Upper lobe of left lung (tissue), 6 donors: ENCODE measurements around the gene DENND1A. TPM values are rescaled to one million over a fixed set of nuclear protein-coding genes. Genes with fewer than 3 reads are reported as not detected.

Source experiments
- ATAC-seq, 2 donors: fragments of 200-7000 bp; cut with Tn5 transposase; one replicate each; pipeline ENCODE4 v1.9.1; 2022; ENCODE audit warnings: mild to moderate bottlenecking in 2 of 2, moderate library complexity in 2 of 2; ENCODE audit not compliant: low FRiP score in 2 of 2
- DNase-seq, 2 donors: peaks; one replicate each; pipeline ENCODE4 v3.0.0-alpha.2; 2019 to 2020
- H3K27ac ChIP-seq, 4 donors: fragments of 200-600 bp; sonication (generic); one replicate each; pipeline ENCODE4 v1.5.1; 2016 to 2019
- H3K27me3 ChIP-seq, 4 donors: fragments of 200-600 bp; sonication (generic); one replicate each; pipeline ENCODE4 v1.5.1; 2017 to 2019
- H3K36me3 ChIP-seq, 4 donors: fragments of 200-600 bp; sonication (generic); one replicate each; pipeline ENCODE4 v1.5.1; 2016 to 2019
- H3K4me1 ChIP-seq, 4 donors: fragments of 200-600 bp; sonication (generic); one replicate each; pipeline ENCODE4 v1.5.1; 2018 to 2019
- H3K4me3 ChIP-seq, 4 donors: fragments of 200-600 bp; sonication (generic); one replicate each; pipeline ENCODE4 v1.5.1; 2017 to 2019; ENCODE audit warnings: mild to moderate bottlenecking in 2 of 4, moderate library complexity in 1 of 4
- H3K9me3 ChIP-seq, 4 donors: fragments of 200-600 bp; sonication (generic); one replicate each; pipeline ENCODE4 v1.5.1; 2018 to 2019
- EP300 ChIP-seq, 4 donors: sonication (generic); formaldehyde crosslinking; IDR thresholded peaks; one replicate each; pipeline ENCODE4 v1.5.1; 2017; ENCODE audit warnings: antibody characterized with exemption in 4 of 4, control low read depth in 2 of 4
- POLR2A ChIP-seq, 4 donors: fragments of 450-650 bp; IDR thresholded peaks; one replicate each; pipeline ENCODE4 v1.5.1; 2016 to 2017; ENCODE audit warnings: antibody characterized with exemption in 4 of 4, mild to moderate bottlenecking in 2 of 4
- POLR2AphosphoS5 ChIP-seq, 2 donors: sonication (generic); formaldehyde crosslinking; IDR thresholded peaks; one replicate each; pipeline ENCODE4 v1.5.1; 2017; ENCODE audit warnings: antibody characterized with exemption in 2 of 2
- WGBS, 2 donors: methylation state at CpG; one replicate each; pipeline ENCODE4 v1.1.5; 2017 to 2018; 5-methylcytosine and 5-hydroxymethylcytosine counted together
- total RNA-seq, 6 donors: library from RNA; depleted of rRNA in 4 of 6; stranded (reverse); fragments of >200 nt in 4 of 6; gene quantifications; one replicate each; pipeline versions ENCODE4 v1.1.0 to v1.2.1, GENCODE V29; 2016 to 2021
- TF ChIP-seq, protein P1 (sequence below), 6 experiments: fragments of 450-650 bp in 4 of 6; fragments of 200-600 bp in 2 of 6; sonication (generic) in 2 of 6; IDR thresholded peaks; one replicate each; pipeline ENCODE4 v1.5.1; 2016 to 2019; ENCODE audit warnings: antibody characterized with exemption in 6 of 6
- donor health status: DM: no; HTN: no; CAD: no; lungs with moderate emphysema.
- donor health status: DM: no; HTN: yes; CAD: no; lungs with severe emphysema.

Gene DENND1A
- total RNA-seq, 6 donors from 2014 or later, result 9.8 to 46.1 (median 16.0) TPM

DNA sequence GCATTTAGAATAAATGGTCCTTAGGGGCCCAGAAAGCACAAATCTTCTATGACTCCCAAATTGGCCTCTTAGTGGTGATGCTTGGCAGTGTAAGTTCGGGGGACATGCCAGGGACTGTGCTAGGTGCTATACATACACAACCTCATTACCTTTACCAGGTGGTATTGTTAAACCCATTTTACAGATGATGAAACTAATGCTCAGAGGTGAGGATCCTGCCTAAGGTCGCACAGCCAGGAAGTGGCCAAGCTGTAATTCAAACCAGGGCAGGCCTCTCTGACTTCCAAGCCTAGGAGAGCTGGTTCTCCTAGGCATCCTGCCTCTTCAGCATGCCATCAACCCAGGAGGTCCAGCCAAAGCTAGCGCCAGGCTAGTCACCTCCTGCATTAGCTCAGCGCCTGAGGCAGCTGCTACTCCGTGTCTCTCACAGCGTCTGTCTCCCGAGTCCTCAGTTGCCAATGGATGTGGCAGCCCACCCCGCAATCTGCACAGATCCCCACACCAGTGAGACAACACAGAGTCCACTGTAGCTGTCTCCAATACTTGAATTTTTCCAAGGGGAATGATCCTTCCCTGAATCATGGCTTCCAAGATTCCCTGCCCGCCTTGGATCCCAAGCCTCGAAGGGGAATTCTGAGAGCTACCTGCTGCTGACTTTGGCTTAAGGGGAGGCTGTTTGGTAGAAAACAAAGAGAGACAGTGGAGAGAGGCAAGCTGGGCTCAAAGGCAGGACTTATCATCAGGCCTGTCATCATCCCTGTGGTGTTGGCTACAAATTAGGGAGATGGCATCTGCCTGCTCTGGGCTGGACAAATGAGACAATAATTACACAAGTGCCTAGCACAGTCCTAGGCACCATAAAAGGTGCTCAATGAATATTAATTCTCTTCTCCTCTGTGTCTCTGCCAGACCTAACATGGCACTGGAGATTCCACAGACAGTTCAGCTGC, 521.3 kb downstream of the DENND1A start:
- 92 to 98% methylated on average over 8 to 10 of the region's 10 CpGs for WGBS, 2 donors
- DNase-seq, result no peak
- Histone ChIP-seq H3K27ac (no peak overlapping the region), H3K4me1 (no peaks in the 10 kb centered on the region), H3K4me3 (no peak overlapping the region), H3K9me3 (no peaks in the 10 kb centered on the region), H3K27me3 (no peaks in the 10 kb centered on the region), H3K36me3 (no peaks in the 10 kb centered on the region)
- TF ChIP-seq, protein P1, sequence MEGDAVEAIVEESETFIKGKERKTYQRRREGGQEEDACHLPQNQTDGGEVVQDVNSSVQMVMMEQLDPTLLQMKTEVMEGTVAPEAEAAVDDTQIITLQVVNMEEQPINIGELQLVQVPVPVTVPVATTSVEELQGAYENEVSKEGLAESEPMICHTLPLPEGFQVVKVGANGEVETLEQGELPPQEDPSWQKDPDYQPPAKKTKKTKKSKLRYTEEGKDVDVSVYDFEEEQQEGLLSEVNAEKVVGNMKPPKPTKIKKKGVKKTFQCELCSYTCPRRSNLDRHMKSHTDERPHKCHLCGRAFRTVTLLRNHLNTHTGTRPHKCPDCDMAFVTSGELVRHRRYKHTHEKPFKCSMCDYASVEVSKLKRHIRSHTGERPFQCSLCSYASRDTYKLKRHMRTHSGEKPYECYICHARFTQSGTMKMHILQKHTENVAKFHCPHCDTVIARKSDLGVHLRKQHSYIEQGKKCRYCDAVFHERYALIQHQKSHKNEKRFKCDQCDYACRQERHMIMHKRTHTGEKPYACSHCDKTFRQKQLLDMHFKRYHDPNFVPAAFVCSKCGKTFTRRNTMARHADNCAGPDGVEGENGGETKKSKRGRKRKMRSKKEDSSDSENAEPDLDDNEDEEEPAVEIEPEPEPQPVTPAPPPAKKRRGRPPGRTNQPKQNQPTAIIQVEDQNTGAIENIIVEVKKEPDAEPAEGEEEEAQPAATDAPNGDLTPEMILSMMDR (IDR thresholded peaks at IDR 0.05), result no peak
- TF ChIP-seq POLR2AphosphoS5 (IDR thresholded peaks at IDR 0.05) (no peak), EP300 (IDR thresholded peaks at IDR 0.05) (no peak), POLR2A (IDR thresholded peaks at IDR 0.05) (no peak)
- ATAC-seq, result no peak

DNA sequence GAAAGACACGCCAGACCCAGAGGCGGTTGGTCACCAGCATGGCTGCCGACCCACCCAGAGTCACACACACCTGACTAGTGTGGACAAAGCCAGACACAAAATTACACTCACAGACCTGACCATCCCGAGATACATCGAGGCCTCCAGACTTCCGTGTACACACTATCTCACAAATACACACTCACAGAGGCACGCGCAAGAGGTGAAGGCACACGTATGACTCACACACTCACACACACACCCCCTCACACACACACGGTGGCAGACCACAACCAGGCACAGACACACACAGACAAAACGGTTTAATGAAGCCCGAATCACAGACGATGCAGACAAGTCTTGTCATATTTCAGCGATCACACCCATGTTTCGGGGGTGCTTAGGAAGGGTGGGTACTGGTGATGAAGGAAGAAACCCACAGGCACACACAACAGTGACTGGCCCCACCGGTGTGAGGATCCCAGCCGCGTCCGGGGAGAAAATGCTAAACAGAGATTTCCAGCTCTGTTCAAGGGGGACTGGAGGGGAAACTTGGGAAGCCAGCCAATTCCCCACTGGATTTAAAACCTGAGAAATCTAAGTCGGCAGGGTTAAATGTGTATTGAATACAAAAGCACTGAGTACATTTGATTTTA, 522.6 kb downstream of the DENND1A start:
- Histone ChIP-seq H3K27me3 (no peaks in the 10 kb centered on the region), H3K4me1 (no peaks in the 10 kb centered on the region), H3K27ac (no peak overlapping the region), H3K36me3 (no peaks in the 10 kb centered on the region), H3K4me3 (no peak overlapping the region), H3K9me3 (no peaks in the 10 kb centered on the region)
- 77 to 83% methylated on average over 19 to 20 of the region's 20 CpGs for WGBS, 2 donors
- no peak for DNase-seq
- no peak for ATAC-seq
- TF ChIP-seq, protein P1 (IDR thresholded peaks at IDR 0.05), result no peak
- TF ChIP-seq POLR2A (IDR thresholded peaks at IDR 0.05) (no peak), POLR2AphosphoS5 (IDR thresholded peaks at IDR 0.05) (no peak), EP300 (IDR thresholded peaks at IDR 0.05) (no peak)

DNA sequence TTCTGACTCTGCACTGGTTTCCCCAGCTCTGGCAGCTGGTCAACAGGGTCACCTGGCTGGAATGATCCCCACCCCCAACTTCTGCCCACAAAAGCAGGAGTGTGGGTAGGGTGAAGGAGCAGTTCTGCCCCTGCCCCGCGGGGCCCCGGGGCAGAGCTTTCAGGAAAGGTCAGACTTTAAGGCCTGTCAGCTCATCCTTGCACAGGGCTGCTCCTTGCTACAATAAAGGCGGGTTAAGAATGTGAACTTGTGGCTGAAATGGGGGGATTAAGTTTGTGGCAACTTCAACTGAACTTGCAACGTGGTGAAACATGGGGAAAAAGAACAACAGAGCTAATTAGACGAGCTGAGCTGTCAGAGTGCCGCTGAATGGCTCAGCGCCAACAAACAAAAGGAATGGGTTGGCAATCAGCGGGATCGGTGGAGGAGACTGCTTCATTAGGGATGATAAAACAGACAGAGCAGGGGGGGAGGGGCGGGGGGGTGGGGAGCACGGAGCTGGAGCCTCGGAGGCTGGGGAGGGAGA, 523.2 kb downstream of the DENND1A start:
- DNase-seq (no peak), ATAC-seq (no peak)
- Histone ChIP-seq H3K36me3 (no peaks in the 10 kb centered on the region), H3K27me3 (no peaks in the 10 kb centered on the region), H3K27ac (no peak overlapping the region), H3K9me3 (no peaks in the 10 kb centered on the region), H3K4me3 (no peak overlapping the region), H3K4me1 (no peaks in the 10 kb centered on the region)
- WGBS, 2 donors, result 61 to 64% methylated on average over 13 of the region's 13 CpGs
- no peak for TF ChIP-seq EP300 (IDR thresholded peaks at IDR 0.05)
- TF ChIP-seq POLR2AphosphoS5 (IDR thresholded peaks at IDR 0.05), result no peak
- TF ChIP-seq, protein P1 (IDR thresholded peaks at IDR 0.05), result no peak
- no peak for TF ChIP-seq POLR2A (IDR thresholded peaks at IDR 0.05)

DNA sequence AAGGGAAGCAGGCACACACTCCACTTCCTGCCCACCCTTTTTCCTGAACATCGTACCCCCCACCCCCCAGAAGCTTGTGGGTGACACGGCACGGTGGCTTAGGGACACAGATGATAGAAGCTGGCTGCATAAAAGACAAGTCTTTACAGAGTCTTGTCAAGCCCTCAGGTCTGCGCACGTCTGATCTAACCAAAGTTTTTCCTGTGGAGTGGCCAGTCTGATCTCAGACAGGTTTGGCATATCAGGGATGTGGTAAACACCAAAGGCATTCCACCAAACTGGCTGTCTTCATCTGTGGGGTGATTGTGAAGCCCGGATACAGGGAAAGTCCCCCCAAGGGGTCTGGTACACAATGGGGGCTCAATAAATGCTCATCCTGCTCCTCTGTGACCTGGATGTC, 523.9 kb downstream of the DENND1A start:
- Histone ChIP-seq H3K4me1 (no peaks in the 10 kb centered on the region), H3K27me3 (no peaks in the 10 kb centered on the region), H3K36me3 (no peaks in the 10 kb centered on the region), H3K4me3 (no peak overlapping the region), H3K27ac (no peak overlapping the region), H3K9me3 (no peaks in the 10 kb centered on the region)
- DNase-seq, result no peak
- ATAC-seq, result no peak
- TF ChIP-seq POLR2AphosphoS5 (IDR thresholded peaks at IDR 0.05) (no peak), EP300 (IDR thresholded peaks at IDR 0.05) (no peak), POLR2A (IDR thresholded peaks at IDR 0.05) (no peak)
- TF ChIP-seq, protein P1 (IDR thresholded peaks at IDR 0.05), result no peak
- WGBS, 2 donors, result 67 to 83% methylated on average over 6 of the region's 6 CpGs
